Stimulated activated CD4-positive, alpha-beta T cell treated with anti-CD3 and anti-CD28 coated beads, Interleukin-12 subunit alpha, Interleukin-12 subunit beta, amount 100 ng/mL, for 4 hours (primary cell): Measurements from ENCODE around the gene ZSCAN21.

Source experiments
- DNase-seq: peaks from one replicate; pipeline ENCODE4 v3.0.0-alpha.2; 2020

ZSCAN21 gene

DNA sequence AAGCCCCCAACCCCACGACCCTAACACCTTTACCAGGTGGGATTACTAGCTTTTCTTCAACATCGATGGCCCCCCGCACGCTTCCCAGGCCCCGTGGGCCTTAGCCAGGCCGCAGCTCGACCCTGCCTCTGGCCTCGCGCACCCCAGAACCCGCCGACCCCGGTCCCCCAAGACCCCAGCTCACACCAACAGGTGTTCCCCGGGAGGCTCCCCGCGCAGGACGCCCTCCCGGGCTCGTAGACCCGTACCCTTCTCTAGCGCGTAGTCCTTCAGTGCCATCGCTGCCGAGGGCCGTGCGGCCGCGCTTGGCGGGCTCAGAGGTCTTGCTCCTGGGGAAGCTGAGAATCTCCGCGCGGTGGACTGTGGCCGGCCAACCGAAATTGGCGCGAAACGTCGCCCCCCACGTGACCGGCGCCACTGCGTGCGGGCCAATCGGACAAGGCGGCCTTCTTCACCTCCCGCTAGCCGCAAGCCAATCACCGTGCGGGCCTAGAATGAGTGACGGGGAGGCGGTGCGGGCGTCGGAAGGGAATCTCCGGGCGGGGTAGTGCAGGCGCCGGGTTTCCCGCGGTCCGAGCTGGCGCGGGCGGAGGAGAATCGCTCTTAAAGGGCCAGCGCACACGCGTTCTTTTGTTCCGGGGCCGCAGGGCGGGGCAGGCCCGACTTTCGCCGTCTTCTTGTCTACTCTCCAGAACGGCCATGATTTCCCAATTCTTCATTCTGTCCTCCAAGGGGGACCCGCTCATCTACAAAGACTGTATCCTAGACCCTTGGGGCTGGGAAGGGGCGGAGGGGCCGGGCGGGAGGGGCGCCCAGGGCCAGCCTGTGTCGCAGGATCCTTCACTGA is 51.7 kb downstream of the ZSCAN21 start, which contains the start of the genes AP4M1 and MCM7:
Gene AP4M1 (plus strand): TSS at position 628 of the 847 bp plus-strand sequence. CDS start 72 bp downstream, at position 700.
Gene MCM7 (minus strand): TSS at position 382 of the 847 bp plus-strand sequence. CDS start 103 bp downstream, at position 279.
- peak; percentile 93 for DNase-seq

DNA sequence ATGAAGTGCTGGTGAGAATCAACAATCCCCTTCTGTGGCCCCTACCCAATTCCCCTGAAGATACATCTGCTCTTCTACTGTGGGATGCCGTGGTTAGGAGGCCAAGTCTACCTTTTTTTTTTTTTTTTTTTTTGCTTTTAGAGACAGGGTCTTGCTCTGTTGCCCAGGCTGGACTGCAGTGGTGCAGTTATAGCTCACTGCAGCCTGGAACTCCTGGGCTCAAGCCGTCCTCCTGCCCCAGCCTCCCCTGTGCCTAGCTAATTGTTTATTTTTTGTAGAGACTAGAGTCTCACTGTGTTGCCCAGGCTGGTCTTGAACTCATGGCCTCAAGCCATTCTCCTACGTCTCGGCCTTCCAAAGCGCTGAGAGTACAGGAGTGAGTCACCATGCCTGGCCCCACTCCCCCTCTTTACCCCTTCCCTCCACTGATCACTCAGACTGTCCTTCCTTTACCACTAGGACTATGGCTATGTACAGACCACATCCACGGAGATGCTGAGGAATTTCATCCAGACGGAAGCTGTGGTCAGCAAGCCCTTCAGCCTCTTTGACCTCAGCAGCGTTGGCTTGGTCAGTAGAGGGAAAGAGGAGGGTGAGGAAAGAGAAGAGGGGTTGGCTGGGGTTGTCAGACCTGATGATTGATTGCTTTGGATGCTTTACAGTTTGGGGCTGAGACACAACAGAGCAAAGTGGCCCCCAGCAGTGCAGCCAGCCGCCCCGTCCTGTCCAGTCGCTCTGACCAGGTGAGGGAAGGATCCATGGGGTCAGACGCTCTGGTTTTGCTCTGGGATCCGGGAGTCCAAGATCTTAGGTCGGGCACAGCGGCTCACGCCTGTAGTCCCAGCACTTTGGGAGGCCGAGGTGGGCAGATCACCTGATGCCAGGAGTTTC is 53.6 kb downstream of the ZSCAN21 start:
- DNase-seq = no peak

DNA sequence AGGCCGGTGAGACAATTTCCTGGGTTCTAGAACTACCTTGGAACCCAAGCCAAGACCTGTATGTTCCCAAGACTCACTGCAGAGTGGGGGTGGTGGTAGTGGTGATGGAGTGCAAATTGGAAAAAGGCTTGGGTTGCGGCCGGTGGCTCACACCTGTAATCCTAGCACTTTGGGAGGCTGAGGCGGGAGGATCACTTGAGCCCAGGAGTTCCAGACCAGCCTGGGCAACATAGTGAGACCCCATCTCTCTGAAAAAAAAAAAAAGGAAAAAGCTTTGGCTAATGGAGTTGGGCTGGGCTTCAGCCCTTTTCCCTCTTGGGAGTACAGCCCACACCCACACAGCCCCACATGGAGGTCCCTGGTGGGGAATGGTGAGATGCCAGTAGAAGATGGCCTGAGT is 56.0 kb downstream of the ZSCAN21 start:
- no peak for DNase-seq

DNA sequence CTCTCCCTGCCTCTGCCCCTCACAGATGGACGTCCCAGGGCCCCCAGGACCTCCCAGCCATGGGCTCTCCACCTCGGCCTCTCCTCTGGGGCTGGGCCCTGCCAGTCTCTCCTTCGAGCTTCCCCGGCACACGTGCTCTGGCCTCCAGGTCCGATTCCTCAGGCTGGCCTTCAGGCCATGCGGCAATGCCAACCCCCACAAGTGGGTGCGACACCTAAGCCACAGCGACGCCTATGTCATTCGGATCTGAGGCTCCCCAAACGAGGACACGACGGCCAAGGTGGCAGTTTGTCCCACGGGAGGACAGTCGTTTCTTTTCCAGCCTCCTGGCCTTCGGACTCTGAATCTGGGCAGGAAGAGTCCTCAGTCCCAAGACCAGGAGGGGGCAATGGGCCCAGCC is 57.1 kb downstream of the ZSCAN21 start:
- no peak for DNase-seq

DNA sequence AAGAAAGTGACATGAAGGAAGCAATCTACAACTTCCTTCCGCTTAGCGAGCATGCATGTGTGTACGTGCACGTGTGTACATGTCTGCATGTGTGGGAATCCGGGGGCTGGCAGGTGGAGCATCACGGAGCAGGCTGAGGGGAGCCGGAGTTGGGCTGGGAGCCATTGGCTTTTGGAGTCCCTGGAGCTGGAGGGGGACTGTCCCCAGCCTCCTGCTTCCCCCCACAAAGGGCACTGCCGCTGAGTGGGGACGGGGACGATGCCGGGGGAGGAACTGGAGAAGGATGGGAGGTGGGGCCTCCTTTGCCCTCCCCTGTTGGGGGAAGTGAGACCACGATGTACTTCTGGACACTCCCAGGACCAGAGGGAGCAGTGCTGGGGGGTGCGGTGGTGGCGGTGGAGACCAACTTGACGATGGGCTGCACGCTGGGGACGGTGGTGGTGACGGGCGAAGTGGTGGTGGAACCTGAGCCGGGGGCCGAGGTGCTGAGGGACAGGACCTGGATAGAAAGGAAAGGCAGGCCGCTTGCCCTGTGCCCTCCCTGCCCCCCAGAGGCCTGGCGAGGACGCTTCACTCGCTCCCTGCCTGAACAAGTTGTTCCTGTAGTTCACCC is 57.7 kb downstream of the ZSCAN21 start:
- DNase-seq = no peak

DNA sequence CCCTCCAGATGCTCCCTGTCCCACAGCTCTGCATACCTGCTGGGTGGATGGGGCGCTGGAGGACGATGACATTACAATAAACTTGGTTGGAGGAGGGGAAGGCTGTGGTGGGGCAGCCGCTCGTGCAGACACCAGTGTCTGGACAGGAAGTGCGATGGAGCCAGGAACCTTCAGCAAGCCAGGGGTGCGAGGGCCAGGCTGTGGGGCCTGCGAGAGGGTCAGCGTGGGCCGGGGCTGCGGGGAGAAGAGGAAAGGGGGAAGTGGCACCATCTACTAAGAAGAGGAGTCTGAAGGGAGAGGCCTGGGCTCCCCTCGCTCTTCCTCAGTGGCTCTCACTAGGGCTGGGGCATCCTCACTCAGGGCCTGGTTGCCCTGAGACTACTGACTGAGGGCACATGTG is 58.3 kb downstream of the ZSCAN21 start:
- no peak for DNase-seq

DNA sequence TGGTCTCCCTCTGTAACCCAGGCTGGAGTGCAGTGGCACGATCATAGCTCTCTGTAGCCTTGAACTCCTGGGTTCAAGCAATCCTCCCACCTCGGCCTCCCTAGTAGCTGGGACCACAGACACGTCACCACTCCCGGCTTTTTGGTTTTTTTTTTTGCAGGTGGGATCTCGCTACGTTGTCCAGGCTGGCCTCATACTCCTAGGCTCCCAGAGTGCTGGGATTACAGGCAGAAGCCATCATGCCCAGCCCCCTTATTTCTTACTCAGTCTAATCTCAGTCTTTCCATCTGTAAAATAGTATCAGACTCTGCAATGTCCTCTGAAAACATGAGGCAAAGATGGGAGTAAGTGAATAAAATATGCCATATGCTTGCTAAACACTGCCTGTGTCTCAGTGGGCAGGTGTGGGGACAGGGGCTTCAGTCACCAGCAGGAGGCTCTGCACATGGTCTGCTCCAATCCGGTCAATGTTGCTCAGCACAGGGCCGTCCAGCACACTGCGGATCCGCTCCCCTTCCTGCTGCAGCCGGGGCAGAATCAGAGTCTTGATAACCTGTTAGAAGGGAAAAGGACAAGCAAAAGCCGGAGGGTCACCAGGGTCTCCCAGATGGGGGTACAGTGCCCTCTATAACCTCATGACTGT is 60.1 kb downstream of the ZSCAN21 start:
- DNase-seq = no peak

DNA sequence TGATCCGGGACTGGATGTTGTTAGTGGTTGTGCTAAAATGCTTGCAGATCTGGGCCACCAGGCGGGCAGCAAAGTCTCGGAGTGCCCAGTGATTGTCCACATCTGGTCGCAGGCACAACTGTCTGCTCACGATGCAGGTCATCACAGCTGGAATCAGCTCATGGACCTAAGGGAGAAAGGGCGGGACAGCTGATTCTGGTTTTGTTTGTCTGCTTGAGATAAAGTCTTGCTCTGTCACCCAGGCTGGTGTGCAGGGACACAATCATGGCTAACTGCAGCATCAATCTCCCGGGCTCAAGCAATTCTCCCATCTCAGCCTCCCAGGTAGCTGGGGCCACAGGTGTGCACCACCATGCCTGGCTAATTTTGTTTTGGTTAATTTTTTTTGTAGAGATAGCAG is 61.6 kb downstream of the ZSCAN21 start:
- no peak for DNase-seq

DNA sequence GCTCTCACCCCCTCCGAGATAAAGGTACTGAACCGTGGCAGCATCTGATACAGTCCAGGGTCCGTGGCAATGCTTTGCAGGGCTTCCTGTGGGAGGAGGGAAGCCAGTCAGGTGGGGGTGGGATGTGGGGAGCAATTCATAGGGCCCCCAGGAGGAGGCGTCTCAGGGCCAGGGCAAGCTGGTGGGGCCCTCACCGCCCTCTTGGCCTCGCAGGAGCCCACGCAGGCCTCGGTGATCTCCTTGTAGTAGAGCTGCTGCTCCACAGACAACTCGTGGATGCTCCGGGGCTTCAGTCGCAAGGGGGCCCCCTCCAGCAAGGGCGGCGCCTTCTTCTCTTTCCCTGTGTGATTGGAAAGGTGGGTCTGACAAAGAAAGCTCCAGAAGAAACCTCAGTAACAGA is 62.3 kb downstream of the ZSCAN21 start:
- DNase-seq = no peak
